ENCODE results near the gene VPS37B.

DNA sequence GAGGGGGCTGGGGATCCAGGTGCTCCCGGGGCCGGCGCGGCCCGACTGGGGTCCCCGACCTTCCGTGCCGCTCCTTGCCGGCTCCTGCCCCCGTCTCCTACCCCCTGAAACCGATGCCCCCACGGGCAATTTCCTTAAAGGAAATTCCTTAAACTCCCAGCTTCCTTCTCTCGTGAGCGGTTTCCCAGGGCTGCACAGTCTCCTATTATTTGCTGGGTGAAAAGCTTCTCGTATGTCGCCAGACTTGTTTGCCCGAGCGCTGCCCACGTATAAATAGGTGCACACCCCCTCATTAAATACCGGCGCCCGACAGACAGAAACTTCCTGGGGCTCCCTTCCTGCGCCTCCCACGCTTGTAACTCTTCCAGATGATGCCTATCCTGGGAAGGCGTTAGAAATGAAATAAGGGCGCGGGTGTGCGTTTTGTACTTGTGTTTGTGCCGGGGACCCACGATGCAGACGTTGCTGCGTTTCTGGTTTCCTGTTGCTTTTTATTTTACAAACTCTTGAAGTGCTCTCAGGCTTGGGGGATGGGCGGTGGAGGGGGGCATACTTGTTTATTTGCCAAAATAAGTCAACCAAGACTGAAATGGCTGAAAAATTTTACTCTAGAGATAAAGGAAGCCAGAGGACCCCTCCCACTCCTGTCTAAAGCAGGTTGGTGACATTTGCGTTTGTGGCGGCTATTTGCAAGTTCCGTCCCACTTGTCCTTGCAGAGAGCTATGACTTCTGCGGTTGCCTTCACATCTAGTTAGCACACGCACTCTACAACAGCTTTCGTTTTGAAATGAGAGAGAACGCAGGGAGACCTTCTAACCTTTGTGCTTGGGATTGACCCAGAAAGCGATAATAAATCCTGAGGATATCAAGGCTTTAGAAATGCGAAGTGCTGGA lies 59.6 kb downstream of the VPS37B start:
- TF ChIP-seq CTCF (IDR thresholded peaks at IDR 0.05; ENCODE audit: insufficient read depth, low read length, poor library complexity, severe bottlenecking) (no peak), EZH2phosphoT487 (conservative IDR thresholded peaks at IDR 0.05; ENCODE audit: low read length) (no peak)
